Skeletal muscle tissue (tissue), 4 donors: ENCODE data around the gene REP15. TPM values are rescaled to one million over a fixed set of nuclear protein-coding genes. Genes with fewer than 3 reads are reported as not detected.
A peak's percentile ranks its signal among the peaks of the same experiment; 100 is the strongest.

Experiments used
- H3K27ac ChIP-seq: one replicate; pipeline ENCODE4 v1.7.0; 2013; ENCODE audit warnings: mild to moderate bottlenecking, low read depth, low read length, inconsistent platforms
- H3K27me3 ChIP-seq, 3 donors: one replicate each; pipeline ENCODE4 v1.7.0; 2013; ENCODE audit warnings: low read length in 3 of 3; ENCODE audit not compliant: control insufficient read depth in 3 of 3, insufficient read depth in 3 of 3
- H3K36me3 ChIP-seq, 3 donors: one replicate each; pipeline ENCODE4 v1.7.0; 2013; ENCODE audit warnings: low read length in 3 of 3; ENCODE audit not compliant: control insufficient read depth in 3 of 3, insufficient read depth in 3 of 3
- H3K4me1 ChIP-seq, 3 donors: one replicate each; pipeline ENCODE4 v1.7.0; 2013; ENCODE audit warnings: low read length in 3 of 3, mild to moderate bottlenecking in 3 of 3; ENCODE audit not compliant: control insufficient read depth in 3 of 3, insufficient read depth in 3 of 3
- H3K4me3 ChIP-seq, 3 donors: one replicate each; pipeline ENCODE4 v1.7.0; 2013; ENCODE audit warnings: low read length in 3 of 3
- H3K9ac ChIP-seq, 3 donors: one replicate each; pipeline ENCODE4 v1.7.0; 2013; ENCODE audit warnings: low read length in 3 of 3, mild to moderate bottlenecking in 3 of 3, moderate library complexity in 2 of 3, low read depth in 1 of 3
- H3K9me3 ChIP-seq, 3 donors: one replicate each; pipeline ENCODE4 v1.7.0; 2013; ENCODE audit warnings: low read length in 3 of 3; ENCODE audit not compliant: control insufficient read depth in 3 of 3
- total RNA-seq: library from RNA; depleted of rRNA; stranded (reverse); fragments of >200 nt; gene quantifications from one replicate; pipeline ENCODE4 v1.2.3, GENCODE V29; 2014
- donor health status: Osteomylitis.

The REP15 gene
- total RNA-seq, 1 donor from 2014 or later, result 1.0 TPM

GRCh38 chr12:27693403-27693802 lies 2.8 kb upstream of the REP15 start:
- H3K27ac ChIP-seq, result no peak overlapping the region
- peaks cover 29 to 44% (median 41%) of the 10 kb centered on the region in 3 donors for H3K36me3 ChIP-seq
- H3K4me1 ChIP-seq, result no peaks in the 10 kb centered on the region
- H3K9me3 ChIP-seq, result no peaks in the 10 kb centered on the region
- no peaks in the 10 kb centered on the region for H3K27me3 ChIP-seq
- no peak overlapping the region for H3K4me3 ChIP-seq
- H3K9ac ChIP-seq, result no peak overlapping the region

GRCh38 chr12:27695556-27696292 lies 523 bp upstream of the REP15 start:
- H3K36me3 ChIP-seq, result peaks cover 13 to 21% (median 21%) of the 10 kb centered on the region in 3 donors
- no peaks in the 10 kb centered on the region for H3K9me3 ChIP-seq
- no peak overlapping the region for H3K9ac ChIP-seq

GRCh38 chr12:27696864-27697564 lies 767 bp downstream of the REP15 start:
- Histone ChIP-seq H3K9ac (no peak overlapping the region), H3K4me1 (no peaks in the 10 kb centered on the region), H3K36me3 (peaks cover 10 to 17% (median 12%) of the 10 kb centered on the region in 3 donors), H3K27ac (no peak overlapping the region), H3K4me3 (no peak overlapping the region), H3K27me3 (no peaks in the 10 kb centered on the region), H3K9me3 (no peaks in the 10 kb centered on the region)

More at GRCh38 chr12:27695556-27696292, 523 bp upstream of the REP15 start:
- Histone ChIP-seq H3K4me1 (no peaks in the 10 kb centered on the region), H3K4me3 (no peak overlapping the region), H3K27ac (no peak overlapping the region), H3K27me3 (no peaks in the 10 kb centered on the region)

- Histone ChIP-seq H3K27me3 (no peaks in the 10 kb centered on the region), H3K4me1 (no peaks in the 10 kb centered on the region), H3K9ac (no peak overlapping the region), H3K9me3 (no peaks in the 10 kb centered on the region), H3K27ac (no peak overlapping the region), H3K4me3 (no peak overlapping the region), H3K36me3 (no peaks in the 10 kb centered on the region)
Observed at GRCh38 chr12:27703720-27704452, 7.6 kb downstream of the REP15 start.

- Histone ChIP-seq H3K36me3 (no peaks in the 10 kb centered on the region), H3K27ac (no peak overlapping the region), H3K4me3 (no peak overlapping the region), H3K4me1 (peaks cover 0 to 2% (median 0%) of the 10 kb centered on the region in 3 donors), H3K9me3 (no peaks in the 10 kb centered on the region), H3K9ac (no peak overlapping the region), H3K27me3 (no peaks in the 10 kb centered on the region)
Observed at GRCh38 chr12:27705263-27705662, 9.0 kb downstream of the REP15 start.

GRCh38 chr12:27707216-27707615 lies 11.0 kb downstream of the REP15 start:
- H3K4me1 ChIP-seq, result peaks cover 5 to 18% (median 9%) of the 10 kb centered on the region in 3 donors
- no peak overlapping the region for H3K9ac ChIP-seq
- H3K27me3 ChIP-seq, result no peaks in the 10 kb centered on the region
- H3K4me3 ChIP-seq, result no peak overlapping the region
- H3K27ac ChIP-seq, result no peak overlapping the region
- no peaks in the 10 kb centered on the region for H3K36me3 ChIP-seq
- no peaks in the 10 kb centered on the region for H3K9me3 ChIP-seq

GRCh38 chr12:27709212-27709931 lies 13.1 kb downstream of the REP15 start:
- peak overlapping the region; percentile 96 to 100 (median 97) for H3K4me3 ChIP-seq
- H3K9me3 ChIP-seq, result no peaks in the 10 kb centered on the region
- peak overlapping the region; percentile 85 for H3K27ac ChIP-seq
- peak overlapping the region in 2 of 3 donors; percentile 96 to 98 for H3K9ac ChIP-seq
- peaks cover 5 to 23% (median 12%) of the 10 kb centered on the region in 3 donors for H3K4me1 ChIP-seq
- H3K27me3 ChIP-seq, result no peaks in the 10 kb centered on the region
- peaks cover 0 to 4% (median 0%) of the 10 kb centered on the region in 3 donors for H3K36me3 ChIP-seq

GRCh38 chr12:27709932-27710591 lies 13.8 kb downstream of the REP15 start:
- peak overlapping the region; percentile 85 for H3K27ac ChIP-seq
- H3K36me3 ChIP-seq, result peaks cover 0 to 4% (median 0%) of the 10 kb centered on the region in 3 donors
- no peaks in the 10 kb centered on the region for H3K27me3 ChIP-seq
- peak overlapping the region; percentile 96 to 98 (median 98) for H3K9ac ChIP-seq
- peaks cover 5 to 23% (median 12%) of the 10 kb centered on the region in 3 donors for H3K4me1 ChIP-seq
- H3K4me3 ChIP-seq, result peak overlapping the region; percentile 96 to 100 (median 97)
- no peaks in the 10 kb centered on the region for H3K9me3 ChIP-seq
